ENCODE results near the gene FANCD2.

DNA sequence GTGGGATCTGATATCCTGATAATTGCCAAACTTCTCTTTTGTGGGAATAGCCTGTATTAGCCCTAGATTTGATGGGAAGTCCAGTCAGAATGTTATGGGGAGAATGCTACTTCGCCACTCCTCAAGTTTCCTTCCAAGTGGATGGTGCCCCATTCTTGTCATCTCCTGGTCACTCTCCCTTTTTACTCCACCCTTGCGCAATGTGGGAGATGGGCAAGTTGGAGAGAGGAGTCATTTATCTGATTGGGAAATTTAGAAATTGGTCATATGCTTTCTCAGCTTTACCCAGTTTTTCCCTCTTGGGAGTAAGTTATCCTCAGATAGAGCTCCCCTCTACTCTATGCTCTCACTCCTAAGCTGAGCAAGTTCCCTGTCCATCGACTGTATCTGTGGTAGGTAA, 67.4 kb downstream of the FANCD2 start:
- TF ChIP-seq POLR2A (IDR thresholded peaks at IDR 0.05; ENCODE audit: low read depth, low read length), result no peak
- TF ChIP-seq POLR2AphosphoS5 (IDR thresholded peaks at IDR 0.05; ENCODE audit: low read depth, low read length), result no peak
- no peak for TF ChIP-seq TAF1 (IDR thresholded peaks at IDR 0.05; ENCODE audit: borderline replicate concordance, low read depth, low read length)

All from GM12892 (cell line).